COR-L47 (cell line): ENCODE results near the gene OR56A4.
"Not testable (repeated sequence)": the region's sequence is repeated elsewhere in the genome, so short reads cannot be mapped to it uniquely, and the experiment has no call there.

Experiments used
- DNase-seq: peaks from one replicate; lab custom pipeline; 2025; lab: John Stamatoyannopoulos, UW

The OR56A4 gene

DNA sequence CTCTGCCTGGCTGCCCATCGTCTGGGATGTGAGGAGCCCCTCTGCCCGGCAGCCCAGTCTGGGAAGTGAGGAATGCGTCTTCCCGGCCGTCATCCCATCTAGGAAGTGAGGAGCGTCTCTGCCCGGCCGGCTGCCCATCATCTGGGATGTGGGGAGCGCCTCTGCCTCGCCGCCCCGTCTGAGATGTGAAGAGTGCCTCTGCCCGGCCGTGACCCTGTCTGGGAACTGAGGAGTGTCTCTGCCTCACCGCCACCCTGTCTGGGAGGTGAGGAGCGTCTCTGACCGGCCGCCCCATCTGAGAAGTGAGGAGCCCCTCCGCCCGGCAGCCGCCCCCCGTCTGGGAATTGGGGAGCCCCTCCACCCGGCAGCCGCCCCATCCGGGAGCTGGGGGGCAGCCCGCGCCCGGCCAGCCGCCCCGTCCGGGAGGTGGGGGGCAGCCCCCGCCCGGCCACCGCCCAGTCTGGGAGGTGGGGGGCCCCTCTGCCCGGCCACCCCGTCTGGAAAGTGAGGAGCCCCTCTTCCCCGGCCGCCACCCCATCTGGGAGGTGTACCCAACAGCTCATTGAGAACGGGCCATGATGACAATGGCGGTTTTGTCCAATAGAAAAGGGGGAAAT lies 45.9 kb downstream of the OR56A4 start:
- DNase-seq, result not testable (repeated sequence)

DNA sequence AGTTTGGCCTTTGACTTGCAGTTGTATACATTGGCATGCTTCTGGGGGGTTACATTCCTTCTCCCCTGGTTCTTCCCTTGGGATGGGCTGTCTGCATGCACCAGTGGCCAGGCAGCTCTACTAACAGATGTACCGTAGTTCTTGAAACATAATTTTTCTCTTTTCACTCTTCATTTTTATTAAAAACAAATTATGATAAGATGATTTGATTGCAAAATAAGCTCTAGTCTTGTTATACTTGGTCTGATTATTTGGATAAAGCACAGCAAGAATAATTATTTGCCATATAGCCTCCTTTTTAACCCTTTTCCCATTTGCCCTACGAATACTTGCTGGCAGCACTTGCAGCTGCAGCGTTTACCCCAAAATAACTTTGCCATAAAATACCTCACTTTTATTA lies 51.2 kb downstream of the OR56A4 start:
- no peak for DNase-seq
